Measurements from ENCODE around the gene FCRL2.

Gene FCRL2

GRCh38 chr1:157776971-157777391 is at the start of gene FCRL2:
Gene FCRL2 (minus strand): TSS chr1:157777132. CDS start chr1:157777073, 59 bp downstream.
- no peaks in the 10 kb centered on the region for H3K9me3 Mint-ChIP-seq
- no peaks in the 10 kb centered on the region for H3K36me3 Mint-ChIP-seq (ENCODE audit: insufficient read depth)
- no peaks in the 10 kb centered on the region for H3K27me3 Mint-ChIP-seq
- DNase-seq (ENCODE audit: low spot score in 2 of 2), result no peak
- no peak for ATAC-seq (replicated peaks; ENCODE audit: extremely low read depth, poor library complexity, severe bottlenecking)
- no peak within 1 kb of the TSS for H3K4me3 Mint-ChIP-seq
- no peak within 1 kb of the TSS for H3K27ac Mint-ChIP-seq (ENCODE audit: low read depth)
- H3K4me1 Mint-ChIP-seq, result peaks cover 33% of the 10 kb centered on the region

GRCh38 chr1:157820299-157820698 is 43.4 kb upstream of the FCRL2 start:
- DNase-seq (ENCODE audit: low spot score in 2 of 2) (no peak), ATAC-seq (replicated peaks; ENCODE audit: extremely low read depth, poor library complexity, severe bottlenecking) (no peak)
- peaks cover 24% of the 10 kb centered on the region for H3K27me3 Mint-ChIP-seq
- H3K4me3 Mint-ChIP-seq, result no peak overlapping the region
- no peaks in the 10 kb centered on the region for H3K4me1 Mint-ChIP-seq
- H3K9me3 Mint-ChIP-seq, result no peaks in the 10 kb centered on the region
- no peak overlapping the region for H3K27ac Mint-ChIP-seq (ENCODE audit: low read depth)
- H3K36me3 Mint-ChIP-seq (ENCODE audit: insufficient read depth), result peaks cover 2% of the 10 kb centered on the region

- Mint-ChIP-seq H3K36me3 (ENCODE audit: insufficient read depth) (peaks cover 2% of the 10 kb centered on the region), H3K4me3 (no peak within 1 kb of the TSS), H3K4me1 (no peaks in the 10 kb centered on the region), H3K9me3 (no peaks in the 10 kb centered on the region), H3K27me3 (peaks cover 27% of the 10 kb centered on the region), H3K27ac (ENCODE audit: low read depth) (no peak within 1 kb of the TSS)
- no peak for DNase-seq (ENCODE audit: low spot score in 2 of 2)
- no peak for ATAC-seq (replicated peaks; ENCODE audit: extremely low read depth, poor library complexity, severe bottlenecking)
These were observed 43.0 kb upstream of the FCRL2 start, which contains the start of gene FCRL1 for GRCh38 chr1:157819896-157820295. Gene FCRL1 (minus strand): TSS chr1:157820120. CDS start chr1:157820037, 83 bp downstream.

- Mint-ChIP-seq H3K4me3 (no peak overlapping the region), H3K27me3 (peaks cover 26% of the 10 kb centered on the region), H3K9me3 (peaks cover 4% of the 10 kb centered on the region), H3K36me3 (ENCODE audit: insufficient read depth) (peaks cover 2% of the 10 kb centered on the region), H3K4me1 (no peaks in the 10 kb centered on the region), H3K27ac (ENCODE audit: low read depth) (no peak overlapping the region)
- ATAC-seq (replicated peaks; ENCODE audit: extremely low read depth, poor library complexity, severe bottlenecking) (no peak), DNase-seq (ENCODE audit: low spot score in 2 of 2) (no peak)
These were observed 42.3 kb upstream of the FCRL2 start for GRCh38 chr1:157819215-157819614.

GRCh38 chr1:157813269-157813668 is 36.3 kb upstream of the FCRL2 start:
- Mint-ChIP-seq H3K4me3 (no peak overlapping the region), H3K9me3 (peaks cover 6% of the 10 kb centered on the region), H3K4me1 (no peaks in the 10 kb centered on the region), H3K36me3 (ENCODE audit: insufficient read depth) (peaks cover 4% of the 10 kb centered on the region), H3K27ac (ENCODE audit: low read depth) (no peak overlapping the region), H3K27me3 (peaks cover 40% of the 10 kb centered on the region)
- ATAC-seq (replicated peaks; ENCODE audit: extremely low read depth, poor library complexity, severe bottlenecking), result no peak
- DNase-seq (ENCODE audit: low spot score in 2 of 2), result no peak

- H3K36me3 Mint-ChIP-seq (ENCODE audit: insufficient read depth), result peaks cover 1% of the 10 kb centered on the region
- H3K4me3 Mint-ChIP-seq, result no peak overlapping the region
- ATAC-seq (replicated peaks; ENCODE audit: extremely low read depth, poor library complexity, severe bottlenecking), result peak; percentile 56
- H3K27me3 Mint-ChIP-seq, result peaks cover 16% of the 10 kb centered on the region
- no peaks in the 10 kb centered on the region for H3K4me1 Mint-ChIP-seq
- no peak for DNase-seq (ENCODE audit: low spot score in 2 of 2)
- H3K9me3 Mint-ChIP-seq, result no peaks in the 10 kb centered on the region
- peak overlapping the region; percentile 9 for H3K27ac Mint-ChIP-seq (ENCODE audit: low read depth)
These were observed 29.7 kb upstream of the FCRL2 start for GRCh38 chr1:157806431-157807149.

GRCh38 chr1:157803851-157804250 is 26.9 kb upstream of the FCRL2 start:
- peaks cover 11% of the 10 kb centered on the region for H3K27me3 Mint-ChIP-seq
- DNase-seq (ENCODE audit: low spot score in 2 of 2), result no peak
- ATAC-seq (replicated peaks; ENCODE audit: extremely low read depth, poor library complexity, severe bottlenecking), result no peak
- H3K36me3 Mint-ChIP-seq (ENCODE audit: insufficient read depth), result peaks cover 1% of the 10 kb centered on the region
- no peaks in the 10 kb centered on the region for H3K4me1 Mint-ChIP-seq
- H3K4me3 Mint-ChIP-seq, result no peak overlapping the region
- H3K9me3 Mint-ChIP-seq, result no peaks in the 10 kb centered on the region
- no peak overlapping the region for H3K27ac Mint-ChIP-seq (ENCODE audit: low read depth)

- Mint-ChIP-seq H3K9me3 (no peaks in the 10 kb centered on the region), H3K36me3 (ENCODE audit: insufficient read depth) (no peaks in the 10 kb centered on the region), H3K4me3 (no peak overlapping the region), H3K27me3 (no peaks in the 10 kb centered on the region), H3K27ac (ENCODE audit: low read depth) (no peak overlapping the region), H3K4me1 (no peaks in the 10 kb centered on the region)
- ATAC-seq (replicated peaks; ENCODE audit: extremely low read depth, poor library complexity, severe bottlenecking), result no peak
- no peak for DNase-seq (ENCODE audit: low spot score in 2 of 2)
These were observed 23.1 kb upstream of the FCRL2 start for GRCh38 chr1:157799996-157800395.

- no peaks in the 10 kb centered on the region for H3K4me1 Mint-ChIP-seq
- DNase-seq (ENCODE audit: low spot score in 2 of 2) (no peak), ATAC-seq (replicated peaks; ENCODE audit: extremely low read depth, poor library complexity, severe bottlenecking) (no peak)
- H3K27me3 Mint-ChIP-seq, result no peaks in the 10 kb centered on the region
- H3K9me3 Mint-ChIP-seq, result peaks cover 4% of the 10 kb centered on the region
- no peaks in the 10 kb centered on the region for H3K36me3 Mint-ChIP-seq (ENCODE audit: insufficient read depth)
- H3K4me3 Mint-ChIP-seq, result no peak overlapping the region
- no peak overlapping the region for H3K27ac Mint-ChIP-seq (ENCODE audit: low read depth)
These were observed 21.3 kb upstream of the FCRL2 start for GRCh38 chr1:157798211-157798610.

GRCh38 chr1:157785248-157785647 is 8.3 kb upstream of the FCRL2 start:
- Mint-ChIP-seq H3K4me1 (peaks cover 14% of the 10 kb centered on the region), H3K36me3 (ENCODE audit: insufficient read depth) (peaks cover under 1% of the 10 kb centered on the region), H3K9me3 (no peaks in the 10 kb centered on the region), H3K27me3 (no peaks in the 10 kb centered on the region), H3K27ac (ENCODE audit: low read depth) (no peak overlapping the region), H3K4me3 (no peak overlapping the region)
- ATAC-seq (replicated peaks; ENCODE audit: extremely low read depth, poor library complexity, severe bottlenecking) (no peak), DNase-seq (ENCODE audit: low spot score in 2 of 2) (no peak)

- Mint-ChIP-seq H3K9me3 (no peaks in the 10 kb centered on the region), H3K27ac (ENCODE audit: low read depth) (no peak overlapping the region), H3K36me3 (ENCODE audit: insufficient read depth) (no peaks in the 10 kb centered on the region), H3K4me1 (peaks cover 14% of the 10 kb centered on the region), H3K27me3 (no peaks in the 10 kb centered on the region), H3K4me3 (no peak overlapping the region)
- ATAC-seq (replicated peaks; ENCODE audit: extremely low read depth, poor library complexity, severe bottlenecking), result no peak
- no peak for DNase-seq (ENCODE audit: low spot score in 2 of 2)
These were observed 7.9 kb upstream of the FCRL2 start for GRCh38 chr1:157784801-157785200.

GRCh38 chr1:157782931-157783330 is 6.0 kb upstream of the FCRL2 start:
- H3K27me3 Mint-ChIP-seq, result no peaks in the 10 kb centered on the region
- H3K4me3 Mint-ChIP-seq, result no peak overlapping the region
- DNase-seq (ENCODE audit: low spot score in 2 of 2) (no peak), ATAC-seq (replicated peaks; ENCODE audit: extremely low read depth, poor library complexity, severe bottlenecking) (no peak)
- no peaks in the 10 kb centered on the region for H3K9me3 Mint-ChIP-seq
- no peak overlapping the region for H3K27ac Mint-ChIP-seq (ENCODE audit: low read depth)
- H3K36me3 Mint-ChIP-seq (ENCODE audit: insufficient read depth), result no peaks in the 10 kb centered on the region
- peaks cover 14% of the 10 kb centered on the region for H3K4me1 Mint-ChIP-seq

- Mint-ChIP-seq H3K9me3 (no peaks in the 10 kb centered on the region), H3K4me1 (peaks cover 14% of the 10 kb centered on the region), H3K27me3 (no peaks in the 10 kb centered on the region), H3K4me3 (no peak overlapping the region), H3K27ac (ENCODE audit: low read depth) (no peak overlapping the region), H3K36me3 (ENCODE audit: insufficient read depth) (no peaks in the 10 kb centered on the region)
- DNase-seq (ENCODE audit: low spot score in 2 of 2) (no peak), ATAC-seq (replicated peaks; ENCODE audit: extremely low read depth, poor library complexity, severe bottlenecking) (no peak)
These were observed 4.1 kb upstream of the FCRL2 start for GRCh38 chr1:157781048-157781447.

All from central memory CD8-positive, alpha-beta T cell (primary cell).